HepG2 (cell line): ENCODE results near the gene PLIN4. TPM values are rescaled to one million over a fixed set of nuclear protein-coding genes. Genes with fewer than 3 reads are reported as not detected.
A peak's percentile ranks its signal among the peaks of the same experiment; 100 is the strongest.

Experiments
- ATAC-seq: fragments of 200-7000 bp; cut with Tn5 transposase; 3 replicates; pipeline ENCODE4 v1.9.1; 2020; ENCODE audit warnings: mild to moderate bottlenecking, moderate library complexity
- BruUV-seq: library from RNA; stranded (reverse); fragments of 400-500 nt; replicated peaks from 2 replicates; lab custom pipeline; 2021; lab: Mats Ljungman, UMichigan
- CTCF ChIA-PET: fragments of 300-600 bp; formaldehyde crosslinking; extraction: SDS; loops from one replicate; lab custom pipeline; 2021; ENCODE audit warnings: low total read pairs, inconsistent platforms, low intra/inter-chr PET ratio; lab: Yijun Ruan, JAX
- POLR2A ChIA-PET: fragments of 350-600 bp; sonication (Branson Sonifier 250); formaldehyde crosslinking; loops from one replicate; lab custom pipeline; 2020; ENCODE audit warnings: antibody characterized with exemption, inconsistent platforms; lab: Yijun Ruan, JAX
- DNase-seq: peaks from one replicate; pipeline ENCODE4 v3.0.0-alpha.2; 2015; ENCODE audit warnings: low spot score
- FAIRE-seq: peaks from 3 replicates; lab custom pipeline; 2011; peaks lifted over from hg19 to GRCh38; lab: Jason Lieb, UNC
- H2AFZ ChIP-seq: one replicate; pipeline ENCODE4 v1.6.1; 2011; ENCODE audit warnings: low read length, inconsistent platforms
- H3K27ac ChIP-seq: fragments of 300-600 bp; 3 replicates; pipeline ENCODE4 v1.8.0; 2011; ENCODE audit warnings: mixed run types, mild to moderate bottlenecking, mixed read lengths, low read length, inconsistent platforms; ENCODE audit not compliant: insufficient read depth; ENCODE audit errors: extremely low read length
- H3K27me3 ChIP-seq, 2 experiments: fragments of 200-600 bp in 1 of 2; 2 replicates in 1 of 2; 3 replicates in 1 of 2; pipeline versions ENCODE4 v1.6.0 to v1.8.0; 2011; ENCODE audit warnings: low read length in 2 of 2, mild to moderate bottlenecking in 2 of 2, moderate library complexity in 2 of 2, inconsistent platforms in 1 of 2; ENCODE audit not compliant: insufficient read depth in 2 of 2, control insufficient read depth in 1 of 2
- H3K36me3 ChIP-seq, 2 experiments: fragments of 200-600 bp in 1 of 2; replicated peaks in 1 of 2; 2 replicates in 1 of 2; 3 replicates in 1 of 2; pipeline versions ENCODE4 v1.5.1 to v1.8.0; 2011; ENCODE audit warnings: low read length in 2 of 2, inconsistent platforms in 1 of 2; ENCODE audit not compliant: insufficient read depth in 2 of 2, control insufficient read depth in 1 of 2
- H3K4me1 ChIP-seq: 2 replicates; pipeline ENCODE4 v1.5.1; 2012; ENCODE audit warnings: low read length, inconsistent platforms; ENCODE audit not compliant: insufficient read depth
- H3K4me2 ChIP-seq: 2 replicates; pipeline ENCODE4 v1.6.0; 2011; ENCODE audit warnings: low read depth, low read length, inconsistent platforms
- H3K4me3 ChIP-seq, 3 experiments: fragments of 200-600 bp in 1 of 3; sonication (generic), shearing (Covaris generic) in 1 of 3; replicated peaks in 1 of 3; 2 replicates each; pipeline ENCODE4 v1.5.1; 2011 to 2016; ENCODE audit warnings: low read length in 3 of 3, inconsistent platforms in 2 of 3, low read depth in 2 of 3, mild to moderate bottlenecking in 2 of 3, control low read depth in 1 of 3, mixed read lengths in 1 of 3; ENCODE audit not compliant: insufficient read depth in 1 of 3
- H3K79me2 ChIP-seq: one replicate; pipeline ENCODE4 v1.6.1; 2011; ENCODE audit warnings: low read length, inconsistent platforms; ENCODE audit not compliant: insufficient read depth
- H3K9ac ChIP-seq: 2 replicates; pipeline ENCODE4 v1.6.0; 2011; ENCODE audit warnings: mild to moderate bottlenecking, low read depth, low read length, inconsistent platforms; ENCODE audit not compliant: insufficient read depth
- H3K9me3 ChIP-seq: 2 replicates; pipeline ENCODE4 v1.5.1; 2012; ENCODE audit warnings: mild to moderate bottlenecking, low read length
- H4K20me1 ChIP-seq: 2 replicates; pipeline ENCODE4 v1.6.0; 2011; ENCODE audit warnings: inconsistent platforms, mild to moderate bottlenecking, low read length, moderate library complexity; ENCODE audit not compliant: insufficient read depth
- ADNP ChIP-seq: sonication (generic); formaldehyde crosslinking; IDR thresholded peaks from 2 replicates; pipeline ENCODE4 v1.4.0; 2020; ENCODE audit warnings: missing genetic modification reagents
- CEBPB ChIP-seq: IDR thresholded peaks from 2 replicates; pipeline ENCODE4 v1.6.1; 2011; ENCODE audit warnings: low read depth, low read length, improper control_type of control experiment, borderline replicate concordance
- CEBPG ChIP-seq: IDR thresholded peaks from 2 replicates; pipeline ENCODE4 v1.6.1; 2016
- CHD4 ChIP-seq: fragments of 200-600 bp; sonication (generic); IDR thresholded peaks from 2 replicates; pipeline ENCODE4 v1.7.0; 2017; ENCODE audit warnings: mild to moderate bottlenecking, low read length, borderline replicate concordance
- MEIS1 ChIP-seq: sonication (generic); formaldehyde crosslinking; IDR thresholded peaks from 2 replicates; pipeline ENCODE4 v1.9.0; 2021; ENCODE audit warnings: mild to moderate bottlenecking, missing genetic modification reagents, moderate library complexity, borderline replicate concordance
- PRPF4 ChIP-seq: fragments of 200-400 bp; formaldehyde crosslinking; IDR thresholded peaks from 2 replicates; pipeline ENCODE4 v1.6.1; 2016; ENCODE audit warnings: low read length, low read depth; ENCODE audit not compliant: poor library complexity, severe bottlenecking
- SRSF1 ChIP-seq: fragments of 200-400 bp; formaldehyde crosslinking; optimal IDR thresholded peaks from 2 replicates; pipeline ENCODE3; 2017; ENCODE audit warnings: mild to moderate bottlenecking, low read depth, low read length, moderate library complexity
- TBP ChIP-seq: sonication (generic); formaldehyde crosslinking; IDR thresholded peaks from 2 replicates; pipeline ENCODE4 v1.5.0; 2020; ENCODE audit warnings: missing genetic modification reagents
- ZMYM3 ChIP-seq: sonication (generic); formaldehyde crosslinking; IDR thresholded peaks from 2 replicates; pipeline ENCODE4 v1.5.1; 2020; ENCODE audit warnings: mild to moderate bottlenecking, missing genetic modification reagents
- ZNF629 ChIP-seq: sonication (generic); formaldehyde crosslinking; conservative IDR thresholded peaks from 2 replicates; pipeline ENCODE4 v1.5.0; 2020; ENCODE audit warnings: missing genetic modification reagents
- WGBS: methylation state at CpG from one replicate; pipeline ENCODE4 v1.1.6; 2017; ENCODE audit warnings: low lambda C conversion rate; 5-methylcytosine and 5-hydroxymethylcytosine counted together
- in situ Hi-C: cut with HindIII; loops from 2 replicates; pipeline ENCODE4 v1.10.0; 2017; ENCODE audit warnings: low pct_unique_long_range_greater_than_20kb; ENCODE audit not compliant: extremely low pct_ligation_motif_present
- intact Hi-C: fragments of 100-400 bp; cut with micrococcal nuclease; formaldehyde crosslinking; loops from one replicate; pipeline ENCODE4 v1.10.0; 2022; ENCODE audit not compliant: unreplicated experiment
- polyA plus RNA-seq, 8 experiments: library from polyadenylated mRNA; depleted of rRNA in 3 of 8; stranded (reverse) in 7 of 8; unstranded in 1 of 8; fragments of >200 nt; fragmentation: Illumina TruSeq in 4 of 8; extraction: Trizol in 4 of 8; gene quantifications; 2 replicates each; pipeline versions ENCODE4 v1.2.1 to v1.2.3, GENCODE V29; 2011 to 2016; ENCODE audit warnings: low read depth in 4 of 8, missing spikeins in 1 of 8, mixed read lengths in 1 of 8; ENCODE audit not compliant: insufficient read depth in 1 of 8
- total RNA-seq, 5 experiments: library from RNA; depleted of rRNA; stranded (reverse); fragments of >200 nt; fragmentation: Illumina TruSeq; extraction: Trizol; gene quantifications; 2 replicates each; pipeline ENCODE4 v1.2.3, GENCODE V29; 2016; ENCODE audit warnings: low read depth in 1 of 5
- TF ChIP-seq, protein P1 (sequence below): sonication (generic); formaldehyde crosslinking; IDR thresholded peaks from 2 replicates; pipeline ENCODE4 v1.9.0; 2021; ENCODE audit warnings: missing genetic modification reagents, borderline replicate concordance
- TF ChIP-seq, protein P2 (sequence below): sonication (generic); formaldehyde crosslinking; IDR thresholded peaks from 2 replicates; pipeline ENCODE4 v1.4.0; 2020; ENCODE audit warnings: missing genetic modification reagents, borderline replicate concordance

PLIN4 gene
- total and polyA plus RNA-seq, 2 of the 13 experiments (the other 11 are each of a cell fraction or from before 2014, with no cell fraction given): 1.1 to 1.3 TPM

DNA sequence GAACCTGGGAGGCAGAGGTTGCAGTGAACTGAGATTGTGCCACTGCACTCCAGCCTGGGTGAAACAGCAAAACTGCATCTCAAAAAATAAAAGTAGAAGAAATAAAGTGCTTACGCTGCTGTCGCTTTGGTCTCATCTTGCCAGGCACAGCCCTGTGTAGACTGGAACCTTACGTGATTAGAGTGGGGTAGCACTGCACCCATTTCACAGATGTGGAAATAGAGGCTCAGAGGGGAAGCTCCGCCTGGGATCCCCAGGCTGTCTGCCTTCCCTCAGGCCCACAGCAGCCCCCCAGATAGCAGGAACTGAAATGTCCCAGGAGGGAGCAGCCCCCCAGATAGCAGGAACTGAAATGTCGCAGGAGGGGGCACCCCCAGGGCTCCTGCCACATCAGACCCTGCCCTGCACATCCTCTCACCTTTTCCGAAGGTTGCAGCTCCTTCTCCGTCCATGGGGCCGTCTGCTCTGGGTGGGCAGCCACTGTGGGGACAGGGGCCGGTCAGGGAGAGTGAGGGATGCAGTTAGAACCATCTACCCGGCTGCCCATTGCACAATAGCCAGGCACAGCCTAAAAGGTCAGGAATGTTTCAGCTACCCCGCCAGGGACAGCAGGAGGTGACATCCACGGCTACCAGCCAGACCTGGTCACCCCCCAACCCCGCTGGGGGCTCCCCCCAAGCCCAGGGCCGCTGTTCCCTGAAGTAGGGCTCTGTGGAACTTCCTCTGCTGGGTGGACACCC lies 1.9 kb downstream of the PLIN4 start:
- intact Hi-C loops: no loop called here
- WGBS: 77% methylated on average over 12 of the region's 14 CpGs
- Histone ChIP-seq H3K4me3 (no peak overlapping the region), H3K4me2 (no peak overlapping the region), H2AFZ (no peak overlapping the region), H3K27ac (no peak overlapping the region), H3K36me3 (no peaks in the 10 kb centered on the region), H3K9ac (no peak overlapping the region), H3K4me1 (peaks cover 41% of the 10 kb centered on the region), H4K20me1 (no peaks in the 10 kb centered on the region), H3K27me3 (no peaks in the 10 kb centered on the region), H3K9me3 (no peaks in the 10 kb centered on the region), H3K79me2 (no peaks in the 10 kb centered on the region)
- ATAC-seq (no peak), FAIRE-seq (no peak), DNase-seq (no peak)
- POLR2A ChIA-PET: interaction anchor here (0.5 kb wide), 1 partner anchor 261 kb away, joined by 4 read pairs; no protein-coding TSS in a partner anchor
- peak; percentile 45; the same call in 1 of the 2 replicates for TF ChIP-seq ZMYM3 (CRISPR knock-in tag)
- TF ChIP-seq PRPF4: no peak
- no peak for TF ChIP-seq SRSF1
- TF ChIP-seq ADNP (CRISPR knock-in tag): peak; percentile 49; the same call in 1 of the 2 replicates
- TF ChIP-seq, protein P1, sequence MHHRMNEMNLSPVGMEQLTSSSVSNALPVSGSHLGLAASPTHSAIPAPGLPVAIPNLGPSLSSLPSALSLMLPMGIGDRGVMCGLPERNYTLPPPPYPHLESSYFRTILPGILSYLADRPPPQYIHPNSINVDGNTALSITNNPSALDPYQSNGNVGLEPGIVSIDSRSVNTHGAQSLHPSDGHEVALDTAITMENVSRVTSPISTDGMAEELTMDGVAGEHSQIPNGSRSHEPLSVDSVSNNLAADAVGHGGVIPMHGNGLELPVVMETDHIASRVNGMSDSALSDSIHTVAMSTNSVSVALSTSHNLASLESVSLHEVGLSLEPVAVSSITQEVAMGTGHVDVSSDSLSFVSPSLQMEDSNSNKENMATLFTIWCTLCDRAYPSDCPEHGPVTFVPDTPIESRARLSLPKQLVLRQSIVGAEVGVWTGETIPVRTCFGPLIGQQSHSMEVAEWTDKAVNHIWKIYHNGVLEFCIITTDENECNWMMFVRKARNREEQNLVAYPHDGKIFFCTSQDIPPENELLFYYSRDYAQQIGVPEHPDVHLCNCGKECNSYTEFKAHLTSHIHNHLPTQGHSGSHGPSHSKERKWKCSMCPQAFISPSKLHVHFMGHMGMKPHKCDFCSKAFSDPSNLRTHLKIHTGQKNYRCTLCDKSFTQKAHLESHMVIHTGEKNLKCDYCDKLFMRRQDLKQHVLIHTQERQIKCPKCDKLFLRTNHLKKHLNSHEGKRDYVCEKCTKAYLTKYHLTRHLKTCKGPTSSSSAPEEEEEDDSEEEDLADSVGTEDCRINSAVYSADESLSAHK (CRISPR knock-in tag): no peak
- TF ChIP-seq, protein P2, sequence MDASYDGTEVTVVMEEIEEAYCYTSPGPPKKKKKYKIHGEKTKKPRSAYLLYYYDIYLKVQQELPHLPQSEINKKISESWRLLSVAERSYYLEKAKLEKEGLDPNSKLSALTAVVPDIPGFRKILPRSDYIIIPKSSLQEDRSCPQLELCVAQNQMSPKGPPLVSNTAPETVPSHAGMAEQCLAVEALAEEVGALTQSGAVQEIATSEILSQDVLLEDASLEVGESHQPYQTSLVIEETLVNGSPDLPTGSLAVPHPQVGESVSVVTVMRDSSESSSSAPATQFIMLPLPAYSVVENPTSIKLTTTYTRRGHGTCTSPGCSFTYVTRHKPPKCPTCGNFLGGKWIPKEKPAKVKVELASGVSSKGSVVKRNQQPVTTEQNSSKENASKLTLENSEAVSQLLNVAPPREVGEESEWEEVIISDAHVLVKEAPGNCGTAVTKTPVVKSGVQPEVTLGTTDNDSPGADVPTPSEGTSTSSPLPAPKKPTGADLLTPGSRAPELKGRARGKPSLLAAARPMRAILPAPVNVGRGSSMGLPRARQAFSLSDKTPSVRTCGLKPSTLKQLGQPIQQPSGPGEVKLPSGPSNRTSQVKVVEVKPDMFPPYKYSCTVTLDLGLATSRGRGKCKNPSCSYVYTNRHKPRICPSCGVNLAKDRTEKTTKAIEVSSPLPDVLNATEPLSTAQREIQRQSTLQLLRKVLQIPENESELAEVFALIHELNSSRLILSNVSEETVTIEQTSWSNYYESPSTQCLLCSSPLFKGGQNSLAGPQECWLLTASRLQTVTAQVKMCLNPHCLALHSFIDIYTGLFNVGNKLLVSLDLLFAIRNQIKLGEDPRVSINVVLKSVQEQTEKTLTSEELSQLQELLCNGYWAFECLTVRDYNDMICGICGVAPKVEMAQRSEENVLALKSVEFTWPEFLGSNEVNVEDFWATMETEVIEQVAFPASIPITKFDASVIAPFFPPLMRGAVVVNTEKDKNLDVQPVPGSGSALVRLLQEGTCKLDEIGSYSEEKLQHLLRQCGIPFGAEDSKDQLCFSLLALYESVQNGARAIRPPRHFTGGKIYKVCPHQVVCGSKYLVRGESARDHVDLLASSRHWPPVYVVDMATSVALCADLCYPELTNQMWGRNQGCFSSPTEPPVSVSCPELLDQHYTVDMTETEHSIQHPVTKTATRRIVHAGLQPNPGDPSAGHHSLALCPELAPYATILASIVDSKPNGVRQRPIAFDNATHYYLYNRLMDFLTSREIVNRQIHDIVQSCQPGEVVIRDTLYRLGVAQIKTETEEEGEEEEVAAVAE (CRISPR knock-in tag): no peak
- TF ChIP-seq ZNF629 (CRISPR knock-in tag): peak; percentile 92
- TF ChIP-seq MEIS1 (CRISPR knock-in tag): no peak
- 0 out of 2 replicates have a peak, but pooled peaks have one; percentile 6 for TF ChIP-seq CEBPG (CRISPR knock-in tag)
- TF ChIP-seq CEBPB: peak; percentile 84; the same call in 1 of the 2 replicates
- TF ChIP-seq TBP: no peak
- TF ChIP-seq CHD4: peak; percentile 84
- in situ Hi-C loops: no loop called here
- CTCF ChIA-PET: no interaction called here
- no TSS peak for BruUV-seq
